ENCODE results near the gene ABCA10.
"Not testable (repeated sequence)": the region's sequence is repeated elsewhere in the genome, so short reads cannot be mapped to it uniquely, and the experiment has no call there.

The ABCA10 gene

GRCh38 chr17:69228576-69228975 lies at the start of gene ABCA10:
TSS of gene ABCA10 (minus strand) at chr17:69228824. CDS start at chr17:69225358, 3,466 bp downstream.
- DNase-seq = no peak

- not testable (repeated sequence) for DNase-seq
These were observed 47.7 kb upstream of the ABCA10 start for GRCh38 chr17:69276279-69276678.

GRCh38 chr17:69275751-69276150 lies 47.1 kb upstream of the ABCA10 start:
- DNase-seq = no peak

GRCh38 chr17:69271023-69271422 lies 42.4 kb upstream of the ABCA10 start:
- no peak for DNase-seq

- peak; percentile 68 for DNase-seq
These were observed 40.7 kb upstream of the ABCA10 start for GRCh38 chr17:69269131-69269998.

GRCh38 chr17:69268543-69269014 lies 40.0 kb upstream of the ABCA10 start:
- DNase-seq = no peak

- DNase-seq = no peak
These were observed 38.6 kb upstream of the ABCA10 start for GRCh38 chr17:69267219-69267618.

GRCh38 chr17:69265873-69266272 lies 37.2 kb upstream of the ABCA10 start:
- DNase-seq = no peak

GRCh38 chr17:69254187-69254586 lies 25.6 kb upstream of the ABCA10 start:
- DNase-seq = no peak

- DNase-seq = no peak
These were observed 22.0 kb upstream of the ABCA10 start for GRCh38 chr17:69250641-69251040.

GRCh38 chr17:69246726-69247375 lies 18.2 kb upstream of the ABCA10 start:
- peak; percentile 57 for DNase-seq

- DNase-seq = no peak
These were observed 17.6 kb upstream of the ABCA10 start for GRCh38 chr17:69246202-69246601.

GRCh38 chr17:69245617-69246016 lies 17.0 kb upstream of the ABCA10 start:
- DNase-seq = no peak

GRCh38 chr17:69239611-69240600 lies 11.3 kb upstream of the ABCA10 start:
- no peak for DNase-seq

GRCh38 chr17:69236946-69237345 lies 8.3 kb upstream of the ABCA10 start:
- no peak for DNase-seq

GRCh38 chr17:69236464-69236863 lies 7.8 kb upstream of the ABCA10 start:
- DNase-seq = no peak

- DNase-seq = peak; percentile 71
These were observed 6.9 kb upstream of the ABCA10 start for GRCh38 chr17:69235338-69236058.

- no peak for DNase-seq
These were observed 4.0 kb upstream of the ABCA10 start for GRCh38 chr17:69232650-69233049.

GRCh38 chr17:69231521-69231920 lies 2.9 kb upstream of the ABCA10 start:
- DNase-seq = no peak

GRCh38 chr17:69230939-69231338 lies 2.3 kb upstream of the ABCA10 start:
- DNase-seq = no peak

- DNase-seq = no peak
These were observed 606 bp downstream of the ABCA10 start for GRCh38 chr17:69228018-69228417.

GRCh38 chr17:69227541-69227940 lies 1.1 kb downstream of the ABCA10 start:
- no peak for DNase-seq
